HG03558 (cell line): ENCODE data around the gene FAM110C.
"Not testable (repeated sequence)": the region's sequence is repeated elsewhere in the genome, so short reads cannot be mapped to it uniquely, and the experiment has no call there.

Experiments
- ATAC-seq: cut with Tn5 transposase; IDR thresholded peaks from one replicate; pipeline ENCODE4 v1.9.1; 2021; ENCODE audit warnings: moderate number of reproducible peaks; ENCODE audit not compliant: unreplicated experiment; ENCODE audit errors: extremely low read depth

FAM110C gene, protein sequence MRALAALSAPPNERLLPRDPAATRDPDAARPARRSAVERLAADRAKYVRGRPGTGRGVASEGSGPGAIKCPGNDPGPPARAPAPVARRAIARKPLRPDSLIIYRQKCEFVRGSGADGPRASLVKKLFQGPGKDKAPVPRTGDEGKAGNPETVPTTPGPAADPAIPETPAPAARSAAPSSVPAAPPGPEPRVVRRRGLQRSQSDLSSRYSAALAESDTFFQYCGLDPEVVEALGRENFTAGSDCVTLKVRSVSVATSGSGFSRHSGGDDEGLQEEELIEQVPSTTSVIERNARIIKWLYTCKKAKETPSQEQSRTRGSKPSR

DNA sequence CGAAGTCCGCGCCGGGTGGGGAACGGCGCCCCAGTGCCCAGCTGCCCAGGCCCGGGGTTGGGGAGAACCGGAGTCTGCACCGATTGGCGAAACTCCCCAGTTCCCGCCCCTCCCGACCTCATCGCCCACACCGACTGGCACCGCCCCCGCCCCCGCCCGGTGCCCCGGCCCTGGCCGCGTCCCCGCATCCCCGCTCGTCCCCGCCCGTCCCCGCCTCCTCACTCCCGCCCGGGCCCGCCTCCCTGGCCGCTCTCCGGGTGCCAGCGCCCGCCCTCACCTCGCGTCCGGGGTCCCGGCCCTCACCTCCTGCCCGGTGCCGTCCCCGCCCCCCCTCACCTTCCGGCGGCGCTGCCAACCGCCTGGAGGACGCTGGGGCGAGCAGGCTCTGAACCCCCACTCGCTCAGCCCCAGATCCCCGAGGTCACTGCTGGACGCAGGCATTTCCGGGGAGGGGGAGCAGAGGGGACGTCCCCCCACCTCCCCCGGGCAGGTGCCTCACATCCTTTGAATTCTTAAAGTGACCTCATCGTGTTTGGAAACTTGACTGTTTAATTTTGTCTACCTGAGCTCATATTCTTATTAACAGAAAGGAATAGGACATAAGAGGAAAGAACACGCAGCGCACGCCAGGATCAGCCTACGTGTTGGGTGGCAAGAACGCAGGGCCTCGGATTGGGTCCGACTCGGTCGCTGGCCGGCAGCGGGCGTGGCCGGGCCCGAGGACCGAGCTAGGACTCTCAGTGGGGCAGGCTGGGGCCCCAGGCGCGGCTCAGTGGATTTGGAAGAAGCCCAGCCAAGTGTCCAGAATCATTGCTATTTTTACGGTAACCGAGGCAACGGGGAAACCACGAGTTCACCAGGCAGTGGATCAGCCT, at the start of gene FAM110C:
Gene FAM110C, minus strand, starts transcription at position 35 of the 875 bp plus-strand sequence. CDS start 120 bp downstream, outside the sequence.
- ATAC-seq, result no peak

DNA sequence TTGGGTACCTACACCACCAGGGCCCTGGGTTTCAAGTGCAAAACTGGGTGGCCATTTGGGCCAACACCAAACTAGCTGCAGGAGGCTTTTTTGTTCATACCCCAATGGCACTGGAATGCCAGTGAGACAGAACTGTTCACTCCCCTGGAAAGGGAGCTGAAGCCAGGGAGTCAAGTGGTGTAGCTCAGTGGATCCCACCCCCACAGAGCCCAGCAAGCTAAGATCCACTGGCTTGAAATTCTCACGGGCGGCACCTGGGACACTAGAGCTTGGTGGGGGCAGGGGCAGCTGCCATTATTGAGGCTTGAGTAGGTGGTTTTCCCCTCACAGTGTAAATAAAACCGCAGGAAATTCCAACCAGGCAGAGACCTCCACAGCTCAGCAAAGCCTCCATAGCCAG, 46.0 kb upstream of the FAM110C start:
- no peak for ATAC-seq

DNA sequence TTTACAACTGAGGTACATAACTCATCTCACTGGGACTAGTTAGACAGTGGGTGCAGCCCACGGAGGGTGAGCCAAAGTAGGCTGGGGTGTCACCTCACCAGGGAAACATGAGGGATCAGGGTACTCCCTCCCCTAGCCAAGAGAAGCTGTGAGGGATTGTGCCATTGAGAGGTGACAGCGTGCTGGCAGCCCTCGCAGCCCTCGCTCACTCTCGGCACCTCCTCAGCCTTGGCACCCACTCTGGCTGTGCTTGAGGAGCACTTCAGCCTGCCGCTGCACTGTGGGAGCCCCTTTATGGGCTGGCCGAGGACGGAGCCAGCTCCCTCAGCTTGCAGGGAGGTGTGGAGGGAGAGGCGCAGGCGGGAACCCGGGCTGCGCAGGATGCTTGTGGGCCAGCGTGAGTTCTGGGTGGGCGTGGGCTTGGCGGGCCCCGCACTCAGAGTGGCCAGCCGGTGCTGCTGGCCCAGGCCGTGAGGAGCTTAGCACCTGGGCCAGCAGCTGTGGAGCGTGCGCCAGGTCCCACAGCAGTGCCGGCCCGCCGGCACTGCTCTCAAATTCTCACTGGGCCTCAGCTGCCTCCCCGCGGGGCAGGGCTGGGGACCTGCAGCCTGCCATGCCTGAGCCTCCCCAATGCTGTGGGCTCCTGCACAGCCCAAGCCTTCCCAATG, 44.5 kb upstream of the FAM110C start:
- no peak for ATAC-seq

- no peak for ATAC-seq
Observed at GRCh38 chr2:85761-86160, 39.5 kb upstream of the FAM110C start.

- ATAC-seq, result no peak
Observed at GRCh38 chr2:84121-84520, 37.8 kb upstream of the FAM110C start.

DNA sequence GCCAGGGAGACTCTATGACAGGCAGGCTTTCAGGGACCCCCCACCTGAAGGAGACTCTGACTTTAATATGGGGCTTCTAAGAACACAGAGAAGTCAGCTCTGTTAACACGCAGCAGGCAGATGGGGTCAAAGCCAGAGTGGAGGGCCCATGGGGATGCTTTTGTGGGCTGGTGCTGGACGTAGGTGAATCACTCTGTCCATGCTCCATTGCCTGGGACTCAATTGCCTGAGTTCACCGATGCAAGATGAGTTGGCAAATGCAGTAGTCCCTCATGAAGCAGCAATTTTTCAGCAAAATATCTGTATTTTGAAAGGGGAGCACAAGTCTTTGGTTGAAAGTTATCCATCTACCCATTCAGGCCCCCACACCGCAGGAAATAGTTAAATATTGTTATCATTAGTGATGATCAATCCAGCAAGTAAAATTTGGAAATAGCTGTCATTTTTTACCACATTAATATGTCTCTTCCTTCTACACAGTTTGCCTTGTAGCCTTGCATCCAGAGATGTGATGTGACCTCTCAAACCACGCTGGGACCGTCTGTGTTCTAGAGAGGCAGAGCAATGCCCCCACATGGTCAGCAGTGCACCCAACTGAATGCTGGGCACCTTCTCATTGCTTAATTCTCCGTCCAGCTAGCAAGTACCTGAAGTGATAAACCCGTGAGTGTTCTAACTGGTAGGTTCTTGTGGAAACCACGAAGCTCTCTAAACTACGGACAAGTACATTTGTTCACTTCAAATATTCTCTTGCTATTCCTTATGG, 34.8 kb upstream of the FAM110C start:
- no peak for ATAC-seq

DNA sequence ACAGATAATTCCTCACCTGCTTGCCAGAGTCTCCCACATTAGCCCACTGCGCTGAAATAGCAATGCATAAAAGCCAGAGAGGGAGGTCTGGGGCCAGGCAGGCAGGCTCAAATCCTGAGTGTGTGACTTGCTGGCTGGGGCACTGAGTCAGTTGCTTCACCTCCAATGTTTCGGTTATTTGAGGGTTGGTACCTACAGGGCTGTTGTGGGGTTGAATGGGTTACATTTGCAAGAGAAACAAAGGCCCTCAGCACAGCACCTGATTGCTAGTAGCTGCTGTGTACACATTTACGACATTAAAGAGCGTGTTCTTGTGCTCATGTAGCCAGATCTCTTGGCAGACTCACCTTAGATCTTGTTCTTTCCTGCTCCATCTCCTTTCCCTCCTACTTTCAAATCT, 34.1 kb upstream of the FAM110C start:
- ATAC-seq, result no peak

- ATAC-seq, result no peak
Observed at GRCh38 chr2:71309-72035, 25.2 kb upstream of the FAM110C start.

GRCh38 chr2:69366-70344, 23.4 kb upstream of the FAM110C start:
- no peak for ATAC-seq

- not testable (repeated sequence) for ATAC-seq
Observed at GRCh38 chr2:68637-69036, 22.3 kb upstream of the FAM110C start.

DNA sequence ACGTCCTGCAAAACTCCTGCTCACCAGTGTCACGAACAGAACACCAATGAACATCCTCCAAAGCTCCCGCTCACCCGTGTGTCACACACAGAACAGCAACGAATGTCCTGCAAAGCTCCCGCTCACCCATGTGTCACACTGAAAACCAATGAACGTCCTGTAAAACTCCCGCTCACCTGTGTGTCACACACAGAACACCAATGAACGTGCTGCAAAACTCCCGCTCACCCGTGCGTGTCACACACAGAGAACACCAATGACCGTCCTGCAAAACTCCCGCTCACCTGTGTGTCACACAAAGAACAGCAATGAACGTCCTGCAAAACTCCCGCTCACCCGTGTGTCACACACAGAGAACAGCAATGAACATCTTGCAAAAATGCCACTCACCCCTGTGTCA, 20.5 kb upstream of the FAM110C start:
- no peak for ATAC-seq

- ATAC-seq, result no peak
Observed at GRCh38 chr2:65121-65520, 18.8 kb upstream of the FAM110C start.

GRCh38 chr2:55587-56448, 9.5 kb upstream of the FAM110C start:
- ATAC-seq, result no peak

- ATAC-seq, result no peak
Observed at GRCh38 chr2:51613-52012, 5.3 kb upstream of the FAM110C start.

GRCh38 chr2:47737-48136, 1.4 kb upstream of the FAM110C start:
- no peak for ATAC-seq

- ATAC-seq, result no peak
Observed at GRCh38 chr2:47346-47725, 1.0 kb upstream of the FAM110C start.

DNA sequence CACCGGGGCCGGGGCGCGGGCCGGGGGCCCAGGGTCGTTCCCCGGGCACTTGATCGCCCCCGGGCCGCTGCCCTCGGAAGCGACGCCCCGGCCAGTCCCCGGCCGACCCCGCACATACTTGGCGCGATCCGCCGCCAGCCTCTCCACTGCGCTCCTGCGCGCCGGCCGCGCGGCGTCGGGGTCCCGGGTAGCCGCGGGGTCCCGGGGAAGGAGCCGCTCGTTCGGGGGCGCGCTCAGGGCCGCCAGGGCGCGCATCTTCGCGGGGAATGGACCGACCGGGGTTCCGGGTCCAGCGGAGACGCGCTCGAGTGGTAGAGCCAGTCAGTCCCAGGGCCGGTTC, 204 bp downstream of the FAM110C start:
- no peak for ATAC-seq
